Muscle of leg (tissue), 11 donors: ENCODE data around the gene CRY1. TPM values are rescaled to one million over a fixed set of nuclear protein-coding genes. Genes with fewer than 3 reads are reported as not detected.
A peak's percentile ranks its signal among the peaks of the same experiment; 100 is the strongest.

Source experiments
- DNase-seq: peaks from one replicate; pipeline ENCODE4 v3.0.0; 2013
- H3K27ac ChIP-seq: one replicate; pipeline ENCODE4 v1.5.1; 2013; ENCODE audit warnings: mild to moderate bottlenecking, low read length, control low read depth
- H3K27me3 ChIP-seq: one replicate; pipeline ENCODE4 v1.6.1; 2013; ENCODE audit warnings: low read length; ENCODE audit not compliant: control insufficient read depth, insufficient read depth
- H3K36me3 ChIP-seq: one replicate; pipeline ENCODE4 v1.6.1; 2013; ENCODE audit warnings: low read length; ENCODE audit not compliant: control insufficient read depth, insufficient read depth
- H3K4me1 ChIP-seq: one replicate; pipeline ENCODE4 v1.6.1; 2013; ENCODE audit warnings: low read length; ENCODE audit not compliant: control insufficient read depth, insufficient read depth
- H3K4me3 ChIP-seq: one replicate; pipeline ENCODE4 v1.5.1; 2013; ENCODE audit warnings: low read length, control low read depth
- H3K9me3 ChIP-seq: replicated peaks from 2 replicates; pipeline ENCODE4 v1.6.1; 2013; ENCODE audit warnings: low read depth, low read length; ENCODE audit not compliant: control insufficient read depth
- WGBS: methylation state at CpG from one replicate; pipeline ENCODE4 v1.1.5; 2013; ENCODE audit warnings: missing lambda C conversion rate; ENCODE audit not compliant: insufficient coverage; 5-methylcytosine and 5-hydroxymethylcytosine counted together
- polyA plus RNA-seq, 8 donors: library from polyadenylated mRNA; unstranded; fragments of 120-200 nt; gene quantifications; one replicate each; pipeline versions ENCODE4 v1.2.1 to v1.2.3, GENCODE V29; 2013; ENCODE audit warnings: inconsistent platforms in 1 of 8, low replicate concordance in 1 of 8; ENCODE audit not compliant: insufficient read length in 8 of 8, insufficient read depth in 1 of 8
- total RNA-seq: library from RNA; stranded (reverse); fragments of 120-200 nt; gene quantifications from one replicate; pipeline ENCODE4 v1.2.4, GENCODE V29; 2013

Gene CRY1
- total and polyA plus RNA-seq, 9 donors = 9.4 to 23.6 (median 17.3) TPM

DNA sequence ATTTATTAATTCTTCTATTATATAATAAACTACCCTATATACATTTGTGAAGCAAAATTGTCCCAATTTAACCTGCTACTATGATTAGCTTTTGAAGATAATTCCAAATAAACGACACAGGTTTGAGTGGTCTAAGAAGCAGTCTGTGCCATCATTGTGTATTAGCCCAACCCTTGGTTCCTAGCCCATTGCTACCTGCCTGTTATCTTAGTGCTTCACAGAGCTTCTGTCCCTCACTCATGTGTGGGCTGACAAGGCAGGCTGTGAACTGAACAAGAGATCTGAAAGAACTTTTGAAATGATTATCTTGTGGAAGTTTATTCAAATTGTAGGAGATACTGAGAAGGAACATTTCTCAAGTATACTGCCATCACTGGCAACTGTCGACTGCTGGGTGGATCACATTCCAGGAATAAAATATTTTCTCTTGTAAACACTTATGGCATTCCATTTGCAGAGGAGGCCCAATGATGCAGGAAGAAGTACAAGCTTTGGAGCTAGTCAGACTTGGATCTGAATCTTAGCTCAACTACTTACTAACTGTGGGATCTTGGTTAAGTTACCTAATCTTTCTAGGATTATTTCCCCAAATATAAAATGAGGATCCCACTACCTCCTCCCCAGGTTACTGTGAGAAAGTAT lies 98.6 kb downstream of the CRY1 start:
- peaks cover 3% of the 10 kb centered on the region for H3K36me3 ChIP-seq
- DNase-seq = no peak
- WGBS = no CpG with 5 or more reads among the region's 2 CpGs
- H3K27ac ChIP-seq = no peak overlapping the region
- H3K27me3 ChIP-seq = no peaks in the 10 kb centered on the region
- no peaks in the 10 kb centered on the region for H3K9me3 ChIP-seq
- H3K4me3 ChIP-seq = no peak overlapping the region
- no peaks in the 10 kb centered on the region for H3K4me1 ChIP-seq

- H3K27ac ChIP-seq = peak overlapping the region; percentile 99
- no peaks in the 10 kb centered on the region for H3K27me3 ChIP-seq
- no peak for DNase-seq
- H3K4me3 ChIP-seq = no peak overlapping the region
- WGBS = 80% methylated on average over 4 of the region's 6 CpGs
- H3K9me3 ChIP-seq = no peaks in the 10 kb centered on the region
- peaks cover 15% of the 10 kb centered on the region for H3K4me1 ChIP-seq
- peaks cover 20% of the 10 kb centered on the region for H3K36me3 ChIP-seq
Observed at GRCh38 chr12:106987846-106988245, 105.5 kb downstream of the CRY1 start.

GRCh38 chr12:106986625-106987389 lies 106.5 kb downstream of the CRY1 start, which contains the start of gene MTERF2:
TSS of gene MTERF2 (minus strand) at chr12:106987146. CDS start at chr12:106978714, 8,432 bp downstream.
- WGBS = under 1% methylated on average over 33 of the region's 50 CpGs
- peak within 1 kb of the TSS; percentile 99 for H3K27ac ChIP-seq
- DNase-seq = peak; percentile 99

DNA sequence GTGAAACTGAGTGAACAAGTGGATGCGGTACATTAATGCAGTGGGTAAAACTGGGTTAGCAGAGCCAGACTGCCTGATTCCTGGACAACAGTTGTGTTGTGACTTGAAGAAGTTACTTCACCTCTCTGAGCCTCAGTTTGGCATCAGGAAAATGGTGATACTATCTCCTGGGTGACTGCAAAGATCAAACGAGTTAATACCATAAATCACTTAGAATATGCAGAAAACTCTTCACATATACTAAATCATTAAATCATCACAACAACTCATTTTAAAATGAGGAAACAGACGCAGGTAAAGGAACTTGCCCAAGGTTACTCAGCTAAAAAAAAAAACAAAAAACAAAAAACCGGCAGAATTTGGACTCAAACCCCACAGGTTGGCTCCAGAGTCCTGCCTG lies 107.2 kb downstream of the CRY1 start:
- Histone ChIP-seq H3K4me1 (peaks cover 17% of the 10 kb centered on the region), H3K27ac (peak overlapping the region; percentile 99), H3K9me3 (no peaks in the 10 kb centered on the region), H3K36me3 (peaks cover 23% of the 10 kb centered on the region), H3K4me3 (peak overlapping the region; percentile 89), H3K27me3 (no peaks in the 10 kb centered on the region)
- DNase-seq = no peak
- WGBS = 100% methylated on average over 1 of the region's 4 CpGs

More at GRCh38 chr12:106986625-106987389, 106.5 kb downstream of the CRY1 start, which contains the start of gene MTERF2:
- Histone ChIP-seq H3K36me3 (peaks cover 22% of the 10 kb centered on the region), H3K9me3 (no peaks in the 10 kb centered on the region), H3K4me1 (peaks cover 17% of the 10 kb centered on the region), H3K27me3 (no peaks in the 10 kb centered on the region), H3K4me3 (peak within 1 kb of the TSS; percentile 89)

DNA sequence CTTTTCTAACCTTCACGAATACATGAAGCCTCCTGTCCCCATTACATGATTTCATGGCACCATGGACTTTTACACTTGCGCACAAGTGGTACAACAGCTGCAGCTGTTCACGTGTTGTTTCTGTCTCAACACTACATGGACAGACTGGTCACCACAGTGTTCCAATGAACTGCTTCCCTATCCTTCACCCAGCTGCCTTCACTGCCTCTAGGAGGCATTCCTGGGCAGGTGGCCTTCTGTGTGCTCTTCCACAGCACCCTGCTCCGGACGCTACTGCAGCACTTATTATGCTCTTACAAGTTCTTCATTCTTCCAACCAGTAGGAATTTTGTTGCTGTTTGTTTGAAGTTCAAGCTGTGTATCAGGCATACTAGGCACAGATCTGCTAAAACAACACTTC lies 107.9 kb downstream of the CRY1 start:
- Histone ChIP-seq H3K27me3 (no peaks in the 10 kb centered on the region), H3K4me3 (peak overlapping the region; percentile 89), H3K36me3 (peaks cover 25% of the 10 kb centered on the region), H3K9me3 (no peaks in the 10 kb centered on the region), H3K27ac (peak overlapping the region; percentile 99), H3K4me1 (peaks cover 17% of the 10 kb centered on the region)
- WGBS = 82% methylated on average over 3 of the region's 5 CpGs
- peak; percentile 73 for DNase-seq

DNA sequence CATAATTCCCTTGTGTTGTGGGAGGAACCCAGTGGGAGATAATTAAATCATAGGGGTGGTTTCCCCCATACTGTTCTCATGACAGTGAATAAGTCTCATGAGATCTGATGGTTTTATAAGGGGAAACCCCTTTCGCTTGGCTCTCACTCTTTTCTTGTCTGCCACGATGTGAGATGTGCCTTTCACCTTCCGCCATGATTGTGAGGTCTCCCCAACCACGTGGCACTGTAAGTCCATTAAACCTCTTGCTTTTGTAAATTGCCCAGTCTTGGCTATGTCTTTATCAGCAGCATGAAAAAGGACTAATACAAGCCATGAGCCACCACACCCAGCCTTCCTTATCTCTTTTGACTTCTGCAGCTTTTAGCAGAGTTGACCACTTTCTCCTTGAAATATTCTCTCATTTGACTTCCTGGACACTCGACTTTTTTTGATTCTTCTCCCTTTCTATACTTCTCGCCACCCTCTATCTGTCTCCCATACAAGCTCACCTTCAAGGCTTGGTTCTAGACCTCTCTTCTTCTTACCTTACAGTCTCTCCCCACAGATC lies 108.7 kb downstream of the CRY1 start:
- Histone ChIP-seq H3K4me3 (no peak overlapping the region), H3K27me3 (no peaks in the 10 kb centered on the region), H3K9me3 (no peaks in the 10 kb centered on the region), H3K36me3 (peaks cover 25% of the 10 kb centered on the region), H3K4me1 (peaks cover 17% of the 10 kb centered on the region), H3K27ac (peak overlapping the region; percentile 90)
- WGBS = 98% methylated on average over 5 of the region's 6 CpGs
- DNase-seq = no peak

GRCh38 chr12:106982229-106982628 lies 111.1 kb downstream of the CRY1 start:
- no peak for DNase-seq
- Histone ChIP-seq H3K4me1 (peaks cover 17% of the 10 kb centered on the region), H3K27ac (peak overlapping the region; percentile 69), H3K36me3 (peaks cover 28% of the 10 kb centered on the region), H3K27me3 (no peaks in the 10 kb centered on the region), H3K9me3 (no peaks in the 10 kb centered on the region), H3K4me3 (no peak overlapping the region)
- WGBS = no CpG with 5 or more reads among the region's 1 CpG

GRCh38 chr12:106981788-106982187 lies 111.6 kb downstream of the CRY1 start:
- H3K4me1 ChIP-seq = peaks cover 17% of the 10 kb centered on the region
- H3K27ac ChIP-seq = peak overlapping the region; percentile 69
- peak; percentile 87 for DNase-seq
- H3K27me3 ChIP-seq = no peaks in the 10 kb centered on the region
- H3K36me3 ChIP-seq = peaks cover 28% of the 10 kb centered on the region
- no peak overlapping the region for H3K4me3 ChIP-seq
- no peaks in the 10 kb centered on the region for H3K9me3 ChIP-seq
- WGBS = no CpG with 5 or more reads among the region's 3 CpGs

DNA sequence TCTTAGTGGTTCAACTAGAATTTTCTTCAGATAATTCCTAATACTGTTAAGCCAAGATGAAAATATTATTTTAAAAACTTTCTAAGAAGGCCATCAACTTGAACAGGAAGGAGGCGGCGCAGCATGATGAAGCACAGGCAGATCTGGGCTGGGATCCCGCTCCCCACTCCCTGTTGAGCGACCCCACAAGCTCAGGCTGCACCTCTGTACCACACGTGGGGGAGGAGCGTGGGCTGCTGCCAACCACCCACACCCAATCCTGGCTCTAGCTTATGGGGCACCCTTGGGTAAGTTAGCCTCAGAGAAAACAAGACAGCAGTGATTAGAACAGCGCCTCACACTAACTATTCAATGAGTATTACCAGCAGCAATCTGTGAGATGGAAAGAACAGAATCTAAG lies 112.4 kb downstream of the CRY1 start:
- no peaks in the 10 kb centered on the region for H3K9me3 ChIP-seq
- peak overlapping the region; percentile 25 for H3K27ac ChIP-seq
- H3K36me3 ChIP-seq = peaks cover 36% of the 10 kb centered on the region
- no peak for DNase-seq
- H3K4me3 ChIP-seq = no peak overlapping the region
- no peaks in the 10 kb centered on the region for H3K27me3 ChIP-seq
- peaks cover 15% of the 10 kb centered on the region for H3K4me1 ChIP-seq
- 60% methylated on average over 1 of the region's 7 CpGs for WGBS
